HG03460 (cell line): Measurements from ENCODE around the gene ARL3.
"Not testable (repeated sequence)": the region's sequence is repeated elsewhere in the genome, so short reads cannot be mapped to it uniquely, and the experiment has no call there.

ENCODE experiments used
- ATAC-seq: cut with Tn5 transposase; IDR thresholded peaks from one replicate; pipeline ENCODE4 v1.9.1; 2021; ENCODE audit not compliant: unreplicated experiment

The ARL3 gene

GRCh38 chr10:102705531-102705930 lies 8.7 kb downstream of the ARL3 start:
- no peak for ATAC-seq

- ATAC-seq = no peak
These were observed 9.3 kb downstream of the ARL3 start for GRCh38 chr10:102704915-102705314.

- no peak for ATAC-seq
These were observed 11.5 kb downstream of the ARL3 start for GRCh38 chr10:102702742-102703141.

- no peak for ATAC-seq
These were observed 12.4 kb downstream of the ARL3 start for GRCh38 chr10:102701796-102702195.

GRCh38 chr10:102701272-102701671 lies 12.9 kb downstream of the ARL3 start:
- ATAC-seq = no peak

GRCh38 chr10:102698894-102699293 lies 15.3 kb downstream of the ARL3 start:
- no peak for ATAC-seq

- no peak for ATAC-seq
These were observed 17.5 kb downstream of the ARL3 start for GRCh38 chr10:102696736-102697135.

- not testable (repeated sequence) for ATAC-seq
These were observed 18.8 kb downstream of the ARL3 start for GRCh38 chr10:102695401-102695800.

- ATAC-seq = no peak
These were observed 22.7 kb downstream of the ARL3 start for GRCh38 chr10:102691285-102692066.

- ATAC-seq = no peak
These were observed 30.5 kb downstream of the ARL3 start for GRCh38 chr10:102683736-102684135.

GRCh38 chr10:102682981-102683380 lies 31.2 kb downstream of the ARL3 start:
- no peak for ATAC-seq

- ATAC-seq = no peak
These were observed 31.8 kb downstream of the ARL3 start for GRCh38 chr10:102682416-102682815.

GRCh38 chr10:102681696-102682095 lies 32.5 kb downstream of the ARL3 start:
- no peak for ATAC-seq

- ATAC-seq = no peak
These were observed 34.6 kb downstream of the ARL3 start for GRCh38 chr10:102679596-102679995.

- ATAC-seq = no peak
These were observed 35.3 kb downstream of the ARL3 start for GRCh38 chr10:102678842-102679289.

- ATAC-seq = no peak
These were observed 36.2 kb downstream of the ARL3 start for GRCh38 chr10:102678068-102678400.

- ATAC-seq = no peak
These were observed 36.7 kb downstream of the ARL3 start for GRCh38 chr10:102677331-102678067.

GRCh38 chr10:102676534-102677315 lies 37.5 kb downstream of the ARL3 start:
- ATAC-seq = no peak

- peak; percentile 42 for ATAC-seq
These were observed 38.3 kb downstream of the ARL3 start for GRCh38 chr10:102675666-102676533.

GRCh38 chr10:102675011-102675665 lies 39.1 kb downstream of the ARL3 start:
- ATAC-seq = no peak
